K562 (cell line): ENCODE data around the gene AFG1L. TPM values are rescaled to one million over a fixed set of nuclear protein-coding genes. Genes with fewer than 3 reads are reported as not detected.

Source experiments
- ADNP ChIP-seq: fragments of 200-800 bp; sonication (Bioruptor generic); IDR thresholded peaks from 2 replicates; pipeline ENCODE4 v1.6.1; 2016; ENCODE audit warnings: missing genetic modification characterization, missing compliant biosample characterization
- CBX1 ChIP-seq: sonication (generic); IDR thresholded peaks from 2 replicates; pipeline ENCODE4 v1.6.1; 2016; ENCODE audit warnings: antibody characterized with exemption, low read depth, mild to moderate bottlenecking
- CCNT2 ChIP-seq: IDR thresholded peaks from 2 replicates; pipeline ENCODE4 v1.6.1; 2011; ENCODE audit warnings: borderline replicate concordance, low read depth, mild to moderate bottlenecking, moderate library complexity, mixed read lengths, low read length; ENCODE audit not compliant: insufficient read length; ENCODE audit errors: extremely low read depth
- CHD7 ChIP-seq: fragments of 200-600 bp; sonication (generic); IDR thresholded peaks from one replicate; pipeline ENCODE4 v1.6.1; 2012; ENCODE audit warnings: mild to moderate bottlenecking, low read depth, low read length, inconsistent platforms
- DIDO1 ChIP-seq: fragments of 450-650 bp; IDR thresholded peaks from 2 replicates; pipeline ENCODE4 v1.6.1; 2016; ENCODE audit warnings: low read depth, missing biosample characterization, missing genetic modification characterization
- IFI16 ChIP-seq: fragments of 250-450 bp; sonication (Bioruptor Pico); IDR thresholded peaks from 2 replicates; pipeline ENCODE4 v2.1.2; 2022; ENCODE audit warnings: mild to moderate bottlenecking, inconsistent platforms
- MAFF ChIP-seq: IDR thresholded peaks from 2 replicates; pipeline ENCODE4 v1.6.1; 2012; ENCODE audit warnings: low read length, improper control_type of control experiment
- NR2C1 ChIP-seq, 2 experiments: fragments of 450-650 bp; IDR thresholded peaks; 2 replicates each; pipeline ENCODE4 v1.6.1; 2017; ENCODE audit warnings: mild to moderate bottlenecking in 2 of 2, antibody characterized with exemption in 1 of 2, inconsistent platforms in 1 of 2, missing compliant biosample characterization in 1 of 2, missing genetic modification characterization in 1 of 2
- SMARCA4 ChIP-seq: fragments of 450-650 bp; IDR thresholded peaks from 2 replicates; pipeline ENCODE4 v1.6.1; 2016
- ZC3H4 ChIP-seq: sonication (generic); formaldehyde crosslinking; IDR thresholded peaks from 2 replicates; pipeline ENCODE4 v1.9.0; 2021; ENCODE audit warnings: missing genetic modification reagents, borderline replicate concordance
- ZFPM2 ChIP-seq: fragments of 250-450 bp; sonication (Bioruptor Pico); IDR thresholded peaks from 2 replicates; pipeline ENCODE4 v1.5.1; 2022; ENCODE audit warnings: mild to moderate bottlenecking
- polyA plus RNA-seq, 8 experiments: library from polyadenylated mRNA; depleted of rRNA in 4 of 8; stranded (reverse) in 5 of 8; unstranded in 3 of 8; fragments of >200 nt; fragmentation: Nextera tagmentation in 2 of 8; fragmentation: Illumina TruSeq in 1 of 8; extraction: Ambion mirVana in 2 of 8; extraction: Trizol in 1 of 8; gene quantifications; 2 replicates each; pipeline versions ENCODE4 v1.2.1 to v1.2.3, GENCODE V29; 2011 to 2014; ENCODE audit warnings: inconsistent platforms in 1 of 8, missing spikeins in 1 of 8
- total RNA-seq, 7 experiments: library from RNA; depleted of rRNA in 6 of 7; stranded (reverse); fragments of >200 nt in 6 of 7; fragmentation: Illumina TruSeq in 2 of 7; extraction: Trizol in 2 of 7; gene quantifications; 2 replicates each; pipeline versions ENCODE4 v1.2.1 to v1.2.3, GENCODE V29; 2011 to 2021; ENCODE audit warnings: low replicate concordance in 1 of 7
- TF ChIP-seq, protein P1 (sequence below): IDR thresholded peaks from 2 replicates; pipeline ENCODE4 v1.6.1; 2011; ENCODE audit warnings: borderline replicate concordance, low read depth, mild to moderate bottlenecking, moderate library complexity, low read length; ENCODE audit not compliant: insufficient read depth, poor library complexity, severe bottlenecking
- TF ChIP-seq, protein P2 (sequence below): fragments of 450-650 bp; formaldehyde crosslinking; conservative IDR thresholded peaks from 2 replicates; pipeline ENCODE4 v1.4.0; 2022; ENCODE audit warnings: mild to moderate bottlenecking, missing genetic modification characterization

Gene AFG1L
- total and polyA plus RNA-seq, 9 of the 15 experiments (the other 6 are each of a cell fraction or from before 2014, with no cell fraction given) = 2.2 to 15.5 (median 5.8) TPM

DNA sequence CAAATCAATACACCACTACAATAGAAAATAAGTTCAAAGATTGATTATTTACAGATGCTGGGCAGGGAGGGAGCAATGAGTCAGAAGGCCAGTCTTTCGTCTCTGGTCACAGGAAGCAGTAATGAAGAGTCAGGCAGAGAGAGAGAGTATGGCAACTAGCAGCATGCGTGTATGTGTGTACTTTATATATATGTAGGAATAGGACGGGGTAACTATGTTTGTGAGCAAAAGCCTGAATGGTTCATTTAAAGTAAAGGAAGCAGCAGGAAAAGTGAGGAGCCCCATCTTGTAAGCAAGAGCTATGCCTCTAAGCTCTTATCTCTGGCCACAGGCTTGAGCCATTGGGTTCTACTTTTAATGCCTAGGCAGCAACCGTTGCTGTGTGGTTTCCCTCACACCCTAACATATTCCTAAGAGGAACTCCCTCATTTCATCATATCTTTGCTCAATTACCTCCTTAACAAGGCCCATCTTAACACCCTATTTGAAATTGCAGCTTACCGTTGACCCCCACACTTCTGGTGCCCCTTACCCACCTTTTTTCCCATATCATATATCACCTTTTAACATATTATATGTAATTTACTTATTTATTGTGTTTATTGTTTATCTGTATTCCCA, 66.6 kb downstream of the AFG1L start (continued):
- TF ChIP-seq CHD7 = no peak
- TF ChIP-seq MAFF = no peak
- TF ChIP-seq CBX1 = no peak
- TF ChIP-seq ZC3H4 (CRISPR knock-in tag) = no peak
- TF ChIP-seq ADNP (tag) = no peak
- TF ChIP-seq NR2C1 (IDR thresholded peaks at IDR 0.05) = no peak
- TF ChIP-seq NR2C1 (tag; IDR thresholded peaks at IDR 0.05) = no peak
- TF ChIP-seq CCNT2 = peak; percentile 66
- TF ChIP-seq, protein P1, sequence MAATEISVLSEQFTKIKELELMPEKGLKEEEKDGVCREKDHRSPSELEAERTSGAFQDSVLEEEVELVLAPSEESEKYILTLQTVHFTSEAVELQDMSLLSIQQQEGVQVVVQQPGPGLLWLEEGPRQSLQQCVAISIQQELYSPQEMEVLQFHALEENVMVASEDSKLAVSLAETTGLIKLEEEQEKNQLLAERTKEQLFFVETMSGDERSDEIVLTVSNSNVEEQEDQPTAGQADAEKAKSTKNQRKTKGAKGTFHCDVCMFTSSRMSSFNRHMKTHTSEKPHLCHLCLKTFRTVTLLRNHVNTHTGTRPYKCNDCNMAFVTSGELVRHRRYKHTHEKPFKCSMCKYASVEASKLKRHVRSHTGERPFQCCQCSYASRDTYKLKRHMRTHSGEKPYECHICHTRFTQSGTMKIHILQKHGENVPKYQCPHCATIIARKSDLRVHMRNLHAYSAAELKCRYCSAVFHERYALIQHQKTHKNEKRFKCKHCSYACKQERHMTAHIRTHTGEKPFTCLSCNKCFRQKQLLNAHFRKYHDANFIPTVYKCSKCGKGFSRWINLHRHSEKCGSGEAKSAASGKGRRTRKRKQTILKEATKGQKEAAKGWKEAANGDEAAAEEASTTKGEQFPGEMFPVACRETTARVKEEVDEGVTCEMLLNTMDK = no peak
- TF ChIP-seq IFI16 (CRISPR knock-in tag) = no peak
- peak; percentile 88 for TF ChIP-seq SMARCA4
- TF ChIP-seq, protein P2, sequence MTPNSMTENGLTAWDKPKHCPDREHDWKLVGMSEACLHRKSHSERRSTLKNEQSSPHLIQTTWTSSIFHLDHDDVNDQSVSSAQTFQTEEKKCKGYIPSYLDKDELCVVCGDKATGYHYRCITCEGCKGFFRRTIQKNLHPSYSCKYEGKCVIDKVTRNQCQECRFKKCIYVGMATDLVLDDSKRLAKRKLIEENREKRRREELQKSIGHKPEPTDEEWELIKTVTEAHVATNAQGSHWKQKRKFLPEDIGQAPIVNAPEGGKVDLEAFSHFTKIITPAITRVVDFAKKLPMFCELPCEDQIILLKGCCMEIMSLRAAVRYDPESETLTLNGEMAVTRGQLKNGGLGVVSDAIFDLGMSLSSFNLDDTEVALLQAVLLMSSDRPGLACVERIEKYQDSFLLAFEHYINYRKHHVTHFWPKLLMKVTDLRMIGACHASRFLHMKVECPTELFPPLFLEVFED (CRISPR knock-in tag) = no peak
- TF ChIP-seq ZFPM2 (CRISPR knock-in tag) = no peak
- TF ChIP-seq DIDO1 (tag) = no peak
